ENCODE results near the gene PELO. TPM values are rescaled to one million over a fixed set of nuclear protein-coding genes. Genes with fewer than 3 reads are reported as not detected.
"Not testable (repeated sequence)": the region's sequence is repeated elsewhere in the genome, so short reads cannot be mapped to it uniquely, and the experiment has no call there.

PELO gene
- 10 to 100 TPM; 37.3 to 40.9 TPM for total RNA-seq

- POLR2A ChIA-PET: interaction anchor here (1.0 to 1.7 kb wide), 2 partner anchors 12 to 14 kb away, joined by 5 to 16 read pairs; no protein-coding TSS in a partner anchor
- CTCF ChIA-PET: interaction anchor here (0.5 to 2.0 kb wide), 3 partner anchors 11 to 301 kb away, joined by 3 to 7 read pairs (median 3); no protein-coding TSS in a partner anchor
Measured at GRCh38 chr5:52787600-52788504, at the start of gene PELO, which contains the start of gene ITGA1. PELO (plus strand) TSS chr5:52787916; CDS start chr5:52800395, 12,479 bp downstream. ITGA1 (plus strand) TSS chr5:52787916; CDS start chr5:52788354, 438 bp downstream.

DNA sequence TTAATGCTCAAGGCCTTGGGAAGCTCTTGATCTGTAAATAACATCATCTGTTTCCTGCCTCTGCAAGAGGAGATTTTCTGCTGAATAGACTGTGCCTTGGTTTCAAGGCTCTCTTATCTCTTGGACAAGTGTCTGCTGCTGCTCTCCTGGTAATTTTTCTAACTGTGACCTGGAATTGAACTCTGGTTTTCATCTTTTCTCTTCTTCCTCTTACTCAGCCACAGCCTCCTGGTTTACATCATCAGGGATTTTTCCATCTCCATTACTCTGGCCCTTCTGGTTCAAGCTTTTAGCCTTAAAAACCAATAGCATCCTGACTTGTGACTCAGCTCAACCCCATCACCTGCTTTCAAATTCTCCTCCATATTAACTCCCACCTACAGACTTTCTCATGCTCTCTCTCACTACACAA lies 49.6 kb upstream of the PELO start:
- POLR2A ChIA-PET: no interaction called here
- CTCF ChIA-PET: no interaction called here

DNA sequence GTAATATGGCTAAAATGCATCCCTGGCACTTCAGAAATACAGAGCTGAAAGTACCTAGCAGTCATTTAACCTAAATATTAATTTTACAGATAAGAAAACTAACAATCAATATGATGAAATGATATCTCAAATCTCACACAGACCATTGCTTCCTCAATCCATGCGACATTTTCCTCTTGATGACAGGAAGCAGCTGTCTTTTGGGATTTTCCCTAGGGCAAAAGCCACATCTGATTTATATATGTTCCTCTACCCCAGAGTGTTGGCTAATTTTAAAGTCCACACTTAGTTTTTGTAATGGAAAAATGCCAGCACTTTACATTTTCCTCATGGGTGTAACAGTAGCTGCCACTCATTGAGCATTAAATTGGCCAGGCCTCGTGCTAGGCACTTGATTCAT lies 47.7 kb upstream of the PELO start:
- ChIA-PET POLR2A (interaction anchor here (0.7 kb wide), 1 partner anchor 73 kb away, joined by 3 read pairs; no protein-coding TSS in a partner anchor), CTCF (no interaction called here)

- ChIA-PET CTCF (no interaction called here), POLR2A (no interaction called here)
Measured at GRCh38 chr5:52743012-52743411, 44.7 kb upstream of the PELO start.

DNA sequence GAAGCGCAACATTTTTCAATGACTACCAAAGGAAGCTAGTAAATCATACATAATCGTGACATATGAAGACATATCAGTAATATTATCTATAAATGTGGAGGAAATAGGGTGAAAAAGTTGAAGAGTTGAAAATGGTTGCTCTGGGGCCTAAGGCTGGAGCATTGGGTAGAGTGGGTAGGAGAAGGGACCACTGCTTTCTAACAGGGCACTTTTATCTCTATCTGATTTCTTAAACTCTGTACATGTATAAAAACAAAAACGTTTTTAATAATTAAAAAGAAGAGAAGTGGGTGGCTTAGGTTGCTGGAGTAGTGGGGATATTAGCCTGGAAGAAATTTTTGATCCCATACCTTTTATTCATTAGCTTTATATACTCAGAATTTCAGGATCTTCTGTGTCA lies 44.2 kb upstream of the PELO start:
- CTCF ChIA-PET: no interaction called here
- POLR2A ChIA-PET: no interaction called here

- ChIA-PET POLR2A (no interaction called here), CTCF (no interaction called here)
Measured at GRCh38 chr5:52743970-52744369, 43.7 kb upstream of the PELO start.

GRCh38 chr5:52744867-52745458 lies 42.8 kb upstream of the PELO start:
- POLR2A ChIA-PET: not testable (repeated sequence)

DNA sequence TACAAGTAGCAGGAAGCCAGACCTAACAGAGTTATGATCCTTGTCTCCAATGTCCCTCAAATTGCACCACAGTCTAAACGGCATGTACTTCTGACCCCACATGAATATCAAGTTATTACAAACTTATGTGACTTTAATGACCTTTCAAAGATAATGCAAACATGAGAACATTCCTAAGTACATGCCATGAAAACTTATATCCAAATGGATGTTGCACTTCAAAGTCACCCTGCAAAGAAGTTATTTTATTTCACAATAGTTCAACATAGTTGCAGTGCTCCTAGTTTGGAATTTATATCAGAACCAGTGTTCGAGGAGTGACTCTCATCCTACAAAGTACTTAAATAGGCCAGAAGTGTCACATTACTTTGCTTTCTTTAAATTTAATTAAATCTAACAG lies 41.2 kb upstream of the PELO start:
- ChIA-PET CTCF (no interaction called here), POLR2A (no interaction called here)

More at GRCh38 chr5:52744867-52745458, 42.8 kb upstream of the PELO start:
- CTCF ChIA-PET: not testable (repeated sequence)

GRCh38 chr5:52748590-52748989 lies 39.1 kb upstream of the PELO start:
- POLR2A ChIA-PET: no interaction called here

DNA sequence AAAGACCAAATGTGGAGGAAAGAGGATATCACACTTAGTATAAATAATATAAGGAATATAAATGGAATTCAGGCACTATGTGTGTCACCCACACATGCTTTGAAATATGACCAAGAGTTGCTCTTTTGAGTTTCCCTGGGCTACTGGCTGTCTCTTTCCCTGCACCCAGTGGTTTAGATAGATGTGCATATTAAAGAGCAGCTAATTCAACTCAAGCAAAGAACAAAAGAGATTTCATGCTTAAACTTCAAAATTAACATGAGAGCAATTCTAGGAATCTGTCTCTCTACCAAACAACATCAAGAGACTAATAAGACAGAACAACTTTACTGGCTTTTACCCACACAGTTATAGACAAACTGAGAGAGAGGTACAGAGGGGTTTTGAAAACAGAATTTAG lies 38.0 kb upstream of the PELO start:
- ChIA-PET POLR2A (no interaction called here), CTCF (no interaction called here)

More at GRCh38 chr5:52748590-52748989, 39.1 kb upstream of the PELO start:
- CTCF ChIA-PET: no interaction called here

GRCh38 chr5:52751137-52751536 lies 36.6 kb upstream of the PELO start:
- ChIA-PET CTCF (no interaction called here), POLR2A (interaction anchor here (0.8 kb wide), 1 partner anchor 299 kb away, joined by 3 read pairs; no protein-coding TSS in a partner anchor)

DNA sequence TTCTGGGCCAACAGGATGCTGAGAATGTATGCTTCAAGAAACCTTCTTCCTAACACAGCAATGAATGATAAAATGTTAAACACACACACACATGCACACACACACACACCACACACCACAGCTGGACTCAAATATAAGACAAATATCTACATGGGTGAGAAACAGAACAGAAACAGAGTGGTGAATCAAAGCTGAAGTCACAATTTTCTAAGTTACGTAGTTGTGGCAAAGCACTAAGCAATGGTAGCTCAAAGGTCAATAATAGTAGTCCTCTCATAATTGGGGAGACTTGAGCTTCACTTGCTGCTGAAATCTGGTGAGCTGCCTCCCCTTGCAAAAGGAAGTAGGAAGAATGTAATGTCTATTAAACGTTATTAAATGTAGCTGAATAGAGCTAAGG lies 33.7 kb upstream of the PELO start:
- ChIA-PET CTCF (interaction anchor here (0.6 kb wide), 1 partner anchor 44 kb away, joined by 5 read pairs; no protein-coding TSS in a partner anchor), POLR2A (interaction anchor here (1.2 kb wide), 1 partner anchor 13 kb away, joined by 3 read pairs; no protein-coding TSS in a partner anchor)

GRCh38 chr5:52757527-52757926 lies 30.2 kb upstream of the PELO start:
- POLR2A ChIA-PET: no interaction called here
- CTCF ChIA-PET: no interaction called here

DNA sequence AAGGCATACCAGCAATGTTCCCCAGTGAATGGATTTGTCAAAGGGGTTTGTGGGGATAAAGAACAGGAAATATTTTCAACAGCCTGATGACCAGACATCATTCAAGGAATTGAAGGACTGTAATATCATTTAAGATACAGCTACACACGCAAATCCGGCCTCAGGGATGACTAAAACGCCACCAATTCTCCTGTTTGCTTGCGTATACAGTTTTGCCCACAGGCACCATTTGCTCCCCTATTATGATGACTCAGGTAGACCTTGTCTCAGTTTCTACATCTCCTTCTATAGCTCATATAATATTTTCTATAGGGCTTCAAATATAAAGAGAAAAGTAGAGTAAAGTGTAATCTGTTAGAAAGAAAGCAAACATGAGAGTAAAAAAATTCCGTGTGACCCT lies 29.7 kb upstream of the PELO start:
- CTCF ChIA-PET: no interaction called here
- POLR2A ChIA-PET: no interaction called here

DNA sequence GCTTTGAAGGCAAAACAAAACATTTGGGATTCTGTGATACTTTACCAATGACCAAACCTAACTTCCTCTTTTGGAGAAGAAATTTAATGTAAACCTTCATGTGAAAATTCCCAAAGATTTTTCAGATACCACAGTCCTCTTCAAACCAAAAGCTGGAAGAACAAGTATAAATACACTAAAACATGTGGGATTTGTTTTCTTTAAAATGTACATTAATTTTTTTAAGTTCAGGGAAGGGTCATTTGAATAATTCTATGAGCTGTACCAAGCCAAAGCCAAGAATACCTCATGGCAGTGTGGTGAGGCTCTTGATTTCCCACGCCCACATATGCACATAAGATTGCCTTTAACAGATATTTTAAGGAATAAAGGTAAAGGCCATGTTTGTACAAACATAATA lies 28.4 kb upstream of the PELO start:
- ChIA-PET POLR2A (no interaction called here), CTCF (no interaction called here)

- ChIA-PET POLR2A (no interaction called here), CTCF (no interaction called here)
Measured at GRCh38 chr5:52760695-52761366, 26.9 kb upstream of the PELO start.

DNA sequence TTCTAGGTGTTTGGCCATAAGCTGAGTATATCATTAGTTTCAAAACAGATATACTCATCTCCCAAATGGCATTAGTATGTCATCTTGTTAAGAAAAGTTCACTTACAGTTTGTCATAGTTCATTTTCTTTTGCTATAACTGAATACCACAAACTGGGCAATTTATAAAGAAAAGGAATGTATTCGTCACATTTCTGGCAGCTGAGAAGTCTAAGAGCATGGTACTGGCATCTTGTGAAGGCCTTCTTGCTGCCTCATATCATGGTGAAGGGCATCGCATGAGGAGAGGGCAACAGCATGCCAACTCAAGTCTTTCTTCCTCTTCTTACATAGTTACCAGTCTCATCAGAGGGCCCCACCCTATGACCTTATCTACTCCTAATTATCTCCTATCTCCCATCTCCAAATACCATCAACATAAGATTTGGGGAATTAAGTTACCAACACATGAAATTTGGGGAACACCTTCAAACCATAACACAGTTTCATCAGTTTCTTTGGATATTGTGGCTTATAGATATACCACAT lies 20.4 kb upstream of the PELO start:
- CTCF ChIA-PET: interaction anchor here (2.0 kb wide), 1 partner anchor 21 kb away, joined by 7 read pairs; the partner anchor contains the start of genes ITGA1 and PELO

GRCh38 chr5:52767766-52768480 lies 19.8 kb upstream of the PELO start:
- CTCF ChIA-PET: no interaction called here
- POLR2A ChIA-PET: interaction anchor here (0.6 kb wide), 1 partner anchor 13 kb away, joined by 3 read pairs; no protein-coding TSS in a partner anchor

More for the DNA sequence above, 20.4 kb upstream of the PELO start:
- POLR2A ChIA-PET: interaction anchor here (0.6 kb wide), 1 partner anchor 13 kb away, joined by 3 read pairs; no protein-coding TSS in a partner anchor

GRCh38 chr5:52769061-52769460 lies 18.7 kb upstream of the PELO start:
- POLR2A ChIA-PET: no interaction called here
- CTCF ChIA-PET: no interaction called here
